Measurements from ENCODE around the gene IRF7. TPM values are rescaled to one million over a fixed set of nuclear protein-coding genes. Genes with fewer than 3 reads are reported as not detected.

Gene IRF7
- total and polyA plus RNA-seq, 2 experiments from 2014 or later, result 12.3 to 17.3 TPM

DNA sequence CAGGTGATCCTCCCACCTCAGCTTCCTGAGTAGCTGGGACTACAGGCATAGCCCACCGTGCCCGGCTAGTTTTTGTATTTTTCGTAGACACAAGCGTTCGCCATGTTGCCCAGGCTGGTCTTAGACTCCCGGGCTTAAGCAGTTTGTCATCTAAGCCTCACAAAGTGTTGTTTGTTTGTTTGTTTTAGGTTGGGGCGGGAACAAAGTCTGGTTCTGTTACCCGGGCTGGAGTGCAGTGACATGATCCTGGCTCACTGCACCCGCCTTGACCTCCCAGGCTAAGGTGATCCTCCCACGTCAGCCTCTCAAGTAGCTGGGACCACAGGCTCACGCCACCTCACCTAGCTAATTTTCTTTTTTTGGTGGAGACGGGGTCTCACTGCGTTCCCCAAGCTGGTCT lies 12.6 kb downstream of the IRF7 start:
- TF ChIP-seq ZNF331 (CRISPR knock-in tag; IDR thresholded peaks at IDR 0.05; ENCODE audit: low read depth), result no peak
- peak; percentile 8 for TF ChIP-seq EZH2phosphoT487 (IDR thresholded peaks at IDR 0.05; ENCODE audit: unreplicated experiment)
- TF ChIP-seq, protein P1, sequence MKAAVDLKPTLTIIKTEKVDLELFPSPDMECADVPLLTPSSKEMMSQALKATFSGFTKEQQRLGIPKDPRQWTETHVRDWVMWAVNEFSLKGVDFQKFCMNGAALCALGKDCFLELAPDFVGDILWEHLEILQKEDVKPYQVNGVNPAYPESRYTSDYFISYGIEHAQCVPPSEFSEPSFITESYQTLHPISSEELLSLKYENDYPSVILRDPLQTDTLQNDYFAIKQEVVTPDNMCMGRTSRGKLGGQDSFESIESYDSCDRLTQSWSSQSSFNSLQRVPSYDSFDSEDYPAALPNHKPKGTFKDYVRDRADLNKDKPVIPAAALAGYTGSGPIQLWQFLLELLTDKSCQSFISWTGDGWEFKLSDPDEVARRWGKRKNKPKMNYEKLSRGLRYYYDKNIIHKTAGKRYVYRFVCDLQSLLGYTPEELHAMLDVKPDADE (IDR thresholded peaks at IDR 0.05), result no peak
- no peak for TF ChIP-seq STAT1 (IDR thresholded peaks at IDR 0.05; ENCODE audit: unreplicated experiment)
- H3K9me2 ChIP-seq (ENCODE audit: insufficient read depth), result no peaks in the 10 kb centered on the region
- H3K27me3 ChIP-seq (ENCODE audit: insufficient read depth), result no peaks in the 10 kb centered on the region
- H2AFZ ChIP-seq, result no peak overlapping the region
- ATAC-seq (no peak), DNase-seq (ENCODE audit: low spot score) (no peak)
- Mint-ChIP-seq H3K27ac (no peak overlapping the region), H3K36me3 (ENCODE audit: low read depth) (peaks cover 62% of the 10 kb centered on the region), H3K4me1 (no peaks in the 10 kb centered on the region; the same call in 2 of the 3 replicates), H3K27me3 (ENCODE audit: insufficient read depth, low read depth, poor library complexity) (peaks cover 8% of the 10 kb centered on the region), H3K4me3 (no peak overlapping the region), H3K9me3 (no peaks in the 10 kb centered on the region)
- no peak overlapping the region for H3K4me2 ChIP-seq
- peaks cover 5% of the 10 kb centered on the region; the same call in 1 of the 2 replicates for H4K20me1 ChIP-seq (replicated peaks; ENCODE audit: insufficient read depth)
- H3K4me1 ChIP-seq (ENCODE audit: insufficient read depth), result no peaks in the 10 kb centered on the region
- H3F3A ChIP-seq (replicated peaks; ENCODE audit: low read depth), result peaks cover 20% of the 10 kb centered on the region; the same call in 1 of the 2 replicates
- peaks cover 4% of the 10 kb centered on the region; the same call in 1 of the 2 replicates for H3K79me2 ChIP-seq (replicated peaks; ENCODE audit: insufficient read depth)
- no peak overlapping the region for H3K27ac ChIP-seq (ENCODE audit: low read depth)
- H3K4me3 ChIP-seq, result no peak overlapping the region
- peaks cover 46% of the 10 kb centered on the region for H3K36me3 ChIP-seq (ENCODE audit: insufficient read depth)

DNA sequence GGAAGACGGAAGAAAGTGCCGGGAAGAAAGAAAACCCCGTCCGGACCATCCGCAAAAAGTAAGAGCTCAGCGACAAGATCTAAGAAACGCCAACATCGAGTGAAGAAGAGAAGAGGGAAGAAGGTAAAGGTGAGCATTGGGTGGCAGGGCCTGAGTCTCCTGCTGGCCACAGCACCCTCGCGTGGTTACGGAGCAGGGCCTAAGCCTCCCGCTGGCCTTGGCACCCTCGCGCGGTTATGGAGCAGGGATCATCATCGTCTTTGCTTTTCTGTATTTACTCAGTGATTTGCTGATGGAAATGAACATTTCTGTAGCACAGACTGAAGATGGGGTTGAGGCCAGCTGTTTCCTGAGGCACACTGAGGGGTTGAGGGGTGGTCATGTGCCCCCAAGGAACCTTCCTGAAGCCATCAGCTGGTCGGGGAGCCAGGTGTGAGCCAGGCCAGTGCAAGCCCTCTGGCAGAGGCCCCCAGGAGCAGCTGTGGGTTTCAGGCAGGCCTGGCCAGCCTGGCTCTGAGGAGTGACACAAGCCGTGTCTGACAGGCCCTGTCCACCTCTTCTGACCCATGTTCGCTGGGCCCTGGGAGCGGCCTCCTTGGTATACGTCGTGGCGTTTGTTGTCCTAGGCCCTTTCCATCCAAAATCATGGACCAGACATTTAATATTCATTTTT lies 14.0 kb downstream of the IRF7 start:
- Histone ChIP-seq H3K36me3 (ENCODE audit: insufficient read depth) (peaks cover 42% of the 10 kb centered on the region), H4K20me1 (replicated peaks; ENCODE audit: insufficient read depth) (peaks cover 8% of the 10 kb centered on the region; the same call in 1 of the 2 replicates), H3F3A (replicated peaks; ENCODE audit: low read depth) (peaks cover 17% of the 10 kb centered on the region; the same call in 1 of the 2 replicates), H3K4me1 (ENCODE audit: insufficient read depth) (no peaks in the 10 kb centered on the region), H2AFZ (no peak overlapping the region), H3K79me2 (replicated peaks; ENCODE audit: insufficient read depth) (peaks cover 4% of the 10 kb centered on the region; the same call in 1 of the 2 replicates), H3K27me3 (ENCODE audit: insufficient read depth) (no peaks in the 10 kb centered on the region), H3K4me2 (no peak overlapping the region), H3K27ac (ENCODE audit: low read depth) (no peak overlapping the region), H3K9me2 (ENCODE audit: insufficient read depth) (no peaks in the 10 kb centered on the region), H3K4me3 (no peak overlapping the region)
- no peak overlapping the region for H3K27ac Mint-ChIP-seq
- no peaks in the 10 kb centered on the region; the same call in 2 of the 3 replicates for H3K4me1 Mint-ChIP-seq
- no peak for ATAC-seq
- peaks cover 60% of the 10 kb centered on the region for H3K36me3 Mint-ChIP-seq (ENCODE audit: low read depth)
- no peak overlapping the region for H3K4me3 Mint-ChIP-seq
- DNase-seq (ENCODE audit: low spot score), result no peak
- TF ChIP-seq ZNF114 (CRISPR knock-in tag; IDR thresholded peaks at IDR 0.05) (no peak), STAT1 (IDR thresholded peaks at IDR 0.05; ENCODE audit: unreplicated experiment) (no peak), ZNF462 (CRISPR knock-in tag; IDR thresholded peaks at IDR 0.05) (no peak), ZNF331 (CRISPR knock-in tag; IDR thresholded peaks at IDR 0.05; ENCODE audit: low read depth) (no peak), EZH2phosphoT487 (IDR thresholded peaks at IDR 0.05; ENCODE audit: unreplicated experiment) (no peak), CREB1 (CRISPR knock-in tag; IDR thresholded peaks at IDR 0.05; ENCODE audit: low read depth) (no peak), JUNB (IDR thresholded peaks at IDR 0.05; ENCODE audit: unreplicated experiment) (no peak)
- TF ChIP-seq, protein P2, sequence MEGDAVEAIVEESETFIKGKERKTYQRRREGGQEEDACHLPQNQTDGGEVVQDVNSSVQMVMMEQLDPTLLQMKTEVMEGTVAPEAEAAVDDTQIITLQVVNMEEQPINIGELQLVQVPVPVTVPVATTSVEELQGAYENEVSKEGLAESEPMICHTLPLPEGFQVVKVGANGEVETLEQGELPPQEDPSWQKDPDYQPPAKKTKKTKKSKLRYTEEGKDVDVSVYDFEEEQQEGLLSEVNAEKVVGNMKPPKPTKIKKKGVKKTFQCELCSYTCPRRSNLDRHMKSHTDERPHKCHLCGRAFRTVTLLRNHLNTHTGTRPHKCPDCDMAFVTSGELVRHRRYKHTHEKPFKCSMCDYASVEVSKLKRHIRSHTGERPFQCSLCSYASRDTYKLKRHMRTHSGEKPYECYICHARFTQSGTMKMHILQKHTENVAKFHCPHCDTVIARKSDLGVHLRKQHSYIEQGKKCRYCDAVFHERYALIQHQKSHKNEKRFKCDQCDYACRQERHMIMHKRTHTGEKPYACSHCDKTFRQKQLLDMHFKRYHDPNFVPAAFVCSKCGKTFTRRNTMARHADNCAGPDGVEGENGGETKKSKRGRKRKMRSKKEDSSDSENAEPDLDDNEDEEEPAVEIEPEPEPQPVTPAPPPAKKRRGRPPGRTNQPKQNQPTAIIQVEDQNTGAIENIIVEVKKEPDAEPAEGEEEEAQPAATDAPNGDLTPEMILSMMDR (conservative IDR thresholded peaks at IDR 0.05; ENCODE audit: low read depth in 2 of 2), result no peak
- H3K9me3 Mint-ChIP-seq, result no peaks in the 10 kb centered on the region; the same call in 1 of the 3 replicates
- H3K27me3 Mint-ChIP-seq (ENCODE audit: insufficient read depth, low read depth, poor library complexity), result peaks cover 6% of the 10 kb centered on the region
